ENCODE results near the gene ZNF385B. TPM values are rescaled to one million over a fixed set of nuclear protein-coding genes. Genes with fewer than 3 reads are reported as not detected.

Gene ZNF385B
- total and polyA plus RNA-seq, 5 donors from 2014 or later = not detected

GRCh38 chr2:179729966-179730365, 131.4 kb downstream of the ZNF385B start:
- Histone ChIP-seq H3K4me1 (ENCODE audit: control insufficient read depth, insufficient read depth, low read length, poor library complexity, severe bottlenecking) (no peaks in the 10 kb centered on the region), H3K27me3 (ENCODE audit: control insufficient read depth, insufficient read depth, low read length) (peaks cover 2% of the 10 kb centered on the region), H3K36me3 (ENCODE audit: control insufficient read depth, insufficient read depth, low read length) (no peaks in the 10 kb centered on the region), H3K9me3 (ENCODE audit: control insufficient read depth in 2 of 2, low read length in 2 of 2) (no peaks in the 10 kb centered on the region), H3K4me3 (ENCODE audit: low read depth, low read length) (no peak overlapping the region), H3K27ac (ENCODE audit: insufficient read depth, low read length, poor library complexity, severe bottlenecking) (no peak overlapping the region)
- no peaks in the 10 kb centered on the region for H3K9me3 Mint-ChIP-seq
- H3K27ac Mint-ChIP-seq = no peak overlapping the region
- ATAC-seq (ENCODE audit: low read depth in 2 of 2) (no peak), DNase-seq (no peak)
- H3K4me3 Mint-ChIP-seq = no peak overlapping the region
- H3K36me3 Mint-ChIP-seq = no peaks in the 10 kb centered on the region
- H3K4me1 Mint-ChIP-seq = no peaks in the 10 kb centered on the region
- no peaks in the 10 kb centered on the region for H3K27me3 Mint-ChIP-seq

- H3K4me3 ChIP-seq (ENCODE audit: low read depth, low read length) = no peak overlapping the region
- ATAC-seq (ENCODE audit: low read depth in 2 of 2) = no peak
- Mint-ChIP-seq H3K27ac (no peak overlapping the region), H3K4me3 (no peak overlapping the region), H3K36me3 (no peaks in the 10 kb centered on the region), H3K4me1 (no peaks in the 10 kb centered on the region), H3K9me3 (no peaks in the 10 kb centered on the region), H3K27me3 (peaks cover 4% of the 10 kb centered on the region)
- H3K27ac ChIP-seq (ENCODE audit: insufficient read depth, low read length, poor library complexity, severe bottlenecking) = no peak overlapping the region
- no peak for DNase-seq
- no peaks in the 10 kb centered on the region for H3K9me3 ChIP-seq (ENCODE audit: control insufficient read depth in 2 of 2, low read length in 2 of 2)
- no peaks in the 10 kb centered on the region for H3K36me3 ChIP-seq (ENCODE audit: control insufficient read depth, insufficient read depth, low read length)
- no peaks in the 10 kb centered on the region for H3K4me1 ChIP-seq (ENCODE audit: control insufficient read depth, insufficient read depth, low read length, poor library complexity, severe bottlenecking)
- no peaks in the 10 kb centered on the region for H3K27me3 ChIP-seq (ENCODE audit: control insufficient read depth, insufficient read depth, low read length)
These were observed 134.8 kb downstream of the ZNF385B start for GRCh38 chr2:179726461-179727180.

- Histone ChIP-seq H3K27ac (ENCODE audit: insufficient read depth, low read length, poor library complexity, severe bottlenecking) (no peak overlapping the region), H3K36me3 (ENCODE audit: control insufficient read depth, insufficient read depth, low read length) (no peaks in the 10 kb centered on the region), H3K4me3 (ENCODE audit: low read depth, low read length) (no peak overlapping the region), H3K4me1 (ENCODE audit: control insufficient read depth, insufficient read depth, low read length, poor library complexity, severe bottlenecking) (no peaks in the 10 kb centered on the region), H3K27me3 (ENCODE audit: control insufficient read depth, insufficient read depth, low read length) (no peaks in the 10 kb centered on the region), H3K9me3 (ENCODE audit: control insufficient read depth in 2 of 2, low read length in 2 of 2) (no peaks in the 10 kb centered on the region)
- H3K27ac Mint-ChIP-seq = no peak overlapping the region
- H3K36me3 Mint-ChIP-seq = no peaks in the 10 kb centered on the region
- no peak overlapping the region for H3K4me3 Mint-ChIP-seq
- ATAC-seq (ENCODE audit: low read depth in 2 of 2) (no peak), DNase-seq (no peak)
- no peaks in the 10 kb centered on the region for H3K4me1 Mint-ChIP-seq
- H3K27me3 Mint-ChIP-seq = peaks cover 4% of the 10 kb centered on the region
- H3K9me3 Mint-ChIP-seq = no peaks in the 10 kb centered on the region
These were observed 137.0 kb downstream of the ZNF385B start for GRCh38 chr2:179724403-179724802.

DNA sequence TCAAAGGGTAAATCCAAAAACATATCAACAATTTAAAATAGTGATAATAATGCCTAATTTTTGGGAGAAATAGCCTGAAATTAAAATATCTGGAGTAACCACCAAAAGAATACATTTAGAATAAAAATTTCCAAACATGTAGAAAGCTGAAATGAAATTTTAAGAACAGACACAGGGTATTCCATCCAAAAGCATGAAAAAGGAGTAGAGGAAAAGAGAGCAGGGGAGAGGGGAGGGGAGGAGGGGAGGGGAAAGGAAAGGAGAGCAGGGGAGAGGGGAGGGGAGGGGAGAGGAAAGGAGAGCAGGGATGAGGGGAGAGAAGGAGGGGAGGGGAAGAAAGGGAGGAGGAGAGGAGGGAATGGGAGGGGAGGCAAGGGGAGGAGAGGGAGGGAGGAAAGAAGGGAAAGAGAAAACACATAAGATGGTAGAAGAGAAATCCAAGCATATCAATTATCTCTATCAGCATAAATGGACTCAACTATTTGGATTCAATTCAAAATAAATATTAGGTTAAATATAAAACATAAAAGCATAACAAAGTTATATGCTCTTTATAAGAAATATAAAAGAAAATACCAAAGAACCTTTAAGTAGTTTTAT, 141.1 kb downstream of the ZNF385B start:
- no peaks in the 10 kb centered on the region for H3K4me1 Mint-ChIP-seq
- peaks cover 4% of the 10 kb centered on the region for H3K27me3 Mint-ChIP-seq
- Histone ChIP-seq H3K27ac (ENCODE audit: insufficient read depth, low read length, poor library complexity, severe bottlenecking) (no peak overlapping the region), H3K4me1 (ENCODE audit: control insufficient read depth, insufficient read depth, low read length, poor library complexity, severe bottlenecking) (no peaks in the 10 kb centered on the region), H3K9me3 (ENCODE audit: control insufficient read depth in 2 of 2, low read length in 2 of 2) (no peaks in the 10 kb centered on the region), H3K27me3 (ENCODE audit: control insufficient read depth, insufficient read depth, low read length) (peaks cover 2% of the 10 kb centered on the region), H3K36me3 (ENCODE audit: control insufficient read depth, insufficient read depth, low read length) (no peaks in the 10 kb centered on the region), H3K4me3 (ENCODE audit: low read depth, low read length) (no peak overlapping the region)
- no peak overlapping the region for H3K27ac Mint-ChIP-seq
- DNase-seq = no peak
- no peaks in the 10 kb centered on the region for H3K9me3 Mint-ChIP-seq
- no peak for ATAC-seq (ENCODE audit: low read depth in 2 of 2)
- H3K4me3 Mint-ChIP-seq = no peak overlapping the region
- no peaks in the 10 kb centered on the region for H3K36me3 Mint-ChIP-seq

GRCh38 chr2:179715871-179716270, 145.5 kb downstream of the ZNF385B start:
- no peak for DNase-seq

DNA sequence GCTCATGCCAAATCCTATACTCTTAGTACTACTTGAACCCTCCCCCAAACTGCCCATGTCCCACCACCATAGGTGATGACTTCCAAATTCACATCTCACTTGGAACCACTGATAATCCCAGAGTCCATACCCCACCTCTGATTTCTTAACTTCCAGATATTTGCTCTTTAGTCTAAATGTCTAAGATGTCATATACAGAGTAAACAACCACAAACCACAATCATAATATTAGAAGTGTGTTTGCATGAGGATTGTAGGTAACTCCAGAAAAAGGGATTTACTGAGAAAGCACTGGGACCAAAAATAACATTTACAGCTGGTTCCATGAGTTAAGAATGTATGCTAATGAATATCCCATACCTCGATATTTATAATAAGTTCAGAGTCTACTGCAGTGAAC, 146.2 kb downstream of the ZNF385B start:
- no peak for ATAC-seq (ENCODE audit: low read depth in 2 of 2)

More at GRCh38 chr2:179715871-179716270, 145.5 kb downstream of the ZNF385B start:
- H3K36me3 Mint-ChIP-seq = no peaks in the 10 kb centered on the region
- H3K4me1 Mint-ChIP-seq = no peaks in the 10 kb centered on the region
- Histone ChIP-seq H3K36me3 (ENCODE audit: control insufficient read depth, insufficient read depth, low read length) (no peaks in the 10 kb centered on the region), H3K27ac (ENCODE audit: insufficient read depth, low read length, poor library complexity, severe bottlenecking) (no peak overlapping the region), H3K4me3 (ENCODE audit: low read depth, low read length) (no peak overlapping the region), H3K27me3 (ENCODE audit: control insufficient read depth, insufficient read depth, low read length) (peaks cover 2% of the 10 kb centered on the region), H3K4me1 (ENCODE audit: control insufficient read depth, insufficient read depth, low read length, poor library complexity, severe bottlenecking) (no peaks in the 10 kb centered on the region), H3K9me3 (ENCODE audit: control insufficient read depth in 2 of 2, low read length in 2 of 2) (no peaks in the 10 kb centered on the region)
- H3K27me3 Mint-ChIP-seq = no peaks in the 10 kb centered on the region
- peaks cover 0 to 4% (median 0%) of the 10 kb centered on the region in 7 donors for H3K9me3 Mint-ChIP-seq
- no peak overlapping the region for H3K4me3 Mint-ChIP-seq
- ATAC-seq (ENCODE audit: low read depth in 2 of 2) = no peak
- no peak overlapping the region for H3K27ac Mint-ChIP-seq

GRCh38 chr2:179712825-179713224, 148.6 kb downstream of the ZNF385B start:
- H3K27ac ChIP-seq (ENCODE audit: insufficient read depth, low read length, poor library complexity, severe bottlenecking) = no peak overlapping the region
- Mint-ChIP-seq H3K9me3 (peaks cover 0 to 4% (median 0%) of the 10 kb centered on the region in 7 donors), H3K27ac (no peak overlapping the region), H3K27me3 (peaks cover 4% of the 10 kb centered on the region), H3K4me1 (no peaks in the 10 kb centered on the region), H3K36me3 (no peaks in the 10 kb centered on the region), H3K4me3 (no peak overlapping the region)
- ATAC-seq (ENCODE audit: low read depth in 2 of 2) (no peak), DNase-seq (no peak)
- no peaks in the 10 kb centered on the region for H3K4me1 ChIP-seq (ENCODE audit: control insufficient read depth, insufficient read depth, low read length, poor library complexity, severe bottlenecking)
- no peaks in the 10 kb centered on the region for H3K36me3 ChIP-seq (ENCODE audit: control insufficient read depth, insufficient read depth, low read length)
- no peaks in the 10 kb centered on the region for H3K27me3 ChIP-seq (ENCODE audit: control insufficient read depth, insufficient read depth, low read length)
- H3K4me3 ChIP-seq (ENCODE audit: low read depth, low read length) = no peak overlapping the region
- H3K9me3 ChIP-seq (ENCODE audit: control insufficient read depth in 2 of 2, low read length in 2 of 2) = no peaks in the 10 kb centered on the region

More for the DNA sequence above, 146.2 kb downstream of the ZNF385B start:
- H3K4me3 ChIP-seq (ENCODE audit: low read depth, low read length) = no peak overlapping the region
- H3K27ac ChIP-seq (ENCODE audit: insufficient read depth, low read length, poor library complexity, severe bottlenecking) = no peak overlapping the region
- Mint-ChIP-seq H3K36me3 (no peaks in the 10 kb centered on the region), H3K4me1 (no peaks in the 10 kb centered on the region), H3K27ac (no peak overlapping the region), H3K4me3 (no peak overlapping the region), H3K9me3 (peaks cover 0 to 4% (median 0%) of the 10 kb centered on the region in 7 donors), H3K27me3 (peaks cover 4% of the 10 kb centered on the region)
- no peaks in the 10 kb centered on the region for H3K4me1 ChIP-seq (ENCODE audit: control insufficient read depth, insufficient read depth, low read length, poor library complexity, severe bottlenecking)
- H3K9me3 ChIP-seq (ENCODE audit: control insufficient read depth in 2 of 2, low read length in 2 of 2) = no peaks in the 10 kb centered on the region
- no peak for DNase-seq
- H3K27me3 ChIP-seq (ENCODE audit: control insufficient read depth, insufficient read depth, low read length) = peaks cover 2% of the 10 kb centered on the region
- H3K36me3 ChIP-seq (ENCODE audit: control insufficient read depth, insufficient read depth, low read length) = no peaks in the 10 kb centered on the region

DNA sequence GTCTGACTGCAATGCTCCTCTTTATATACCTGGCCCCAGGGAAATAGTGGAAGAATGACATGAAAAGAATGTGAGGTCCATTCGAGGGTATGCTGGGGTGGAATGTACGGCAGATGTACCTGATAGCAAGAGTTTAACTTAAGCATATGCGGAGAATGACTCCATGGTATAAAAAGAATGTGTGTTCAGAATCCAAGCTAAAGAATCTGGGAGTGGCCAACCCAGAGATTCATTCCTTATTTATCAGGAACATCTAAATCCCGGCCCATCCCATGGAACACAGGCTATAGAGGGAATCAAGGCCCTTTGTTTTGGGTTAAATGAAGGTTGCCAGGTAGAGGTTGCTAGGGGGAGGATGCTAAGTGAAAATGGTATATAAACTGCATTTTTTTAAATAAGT, 150.0 kb downstream of the ZNF385B start:
- Histone ChIP-seq H3K9me3 (ENCODE audit: control insufficient read depth in 2 of 2, low read length in 2 of 2) (no peaks in the 10 kb centered on the region), H3K4me3 (ENCODE audit: low read depth, low read length) (no peak overlapping the region), H3K36me3 (ENCODE audit: control insufficient read depth, insufficient read depth, low read length) (no peaks in the 10 kb centered on the region), H3K27me3 (ENCODE audit: control insufficient read depth, insufficient read depth, low read length) (no peaks in the 10 kb centered on the region), H3K27ac (ENCODE audit: insufficient read depth, low read length, poor library complexity, severe bottlenecking) (no peak overlapping the region), H3K4me1 (ENCODE audit: control insufficient read depth, insufficient read depth, low read length, poor library complexity, severe bottlenecking) (no peaks in the 10 kb centered on the region)
- DNase-seq (no peak), ATAC-seq (ENCODE audit: low read depth in 2 of 2) (no peak)
- H3K27me3 Mint-ChIP-seq = peaks cover 4% of the 10 kb centered on the region
- H3K4me3 Mint-ChIP-seq = no peak overlapping the region
- no peaks in the 10 kb centered on the region for H3K4me1 Mint-ChIP-seq
- H3K27ac Mint-ChIP-seq = no peak overlapping the region
- H3K36me3 Mint-ChIP-seq = no peaks in the 10 kb centered on the region
- peaks cover 0 to 4% (median 0%) of the 10 kb centered on the region in 7 donors for H3K9me3 Mint-ChIP-seq
